ENCODE data around the gene TMEM270. TPM values are rescaled to one million over a fixed set of nuclear protein-coding genes. Genes with fewer than 3 reads are reported as not detected.

TMEM270 gene
- total and polyA plus RNA-seq, 3 donors from 2014 or later: 37.3 to 113 (median 70.1) TPM

- peaks cover 15% of the 10 kb centered on the region for H3K4me1 ChIP-seq
- H3K27ac ChIP-seq: no peak overlapping the region
- DNase-seq: no peak
- 93 to 95% methylated on average over 13 to 16 of the region's 16 CpGs for WGBS, 2 donors
- intact Hi-C loops (cut with DNase I; ENCODE audit: low total_unique reads): no loop called here
- no peaks in the 10 kb centered on the region for H3K27me3 ChIP-seq
- no peak overlapping the region for H3K4me3 ChIP-seq
- no peaks in the 10 kb centered on the region for H3K9me3 ChIP-seq
- no peak for TF ChIP-seq CTCF (IDR thresholded peaks at IDR 0.05)
- no peak for TF ChIP-seq POLR2A (IDR thresholded peaks at IDR 0.05)
- no peaks in the 10 kb centered on the region for H3K36me3 ChIP-seq (ENCODE audit: low read depth, missing control alignments)
These were observed 20.1 kb upstream of the TMEM270 start for GRCh38 chr7:73840715-73841379.

DNA sequence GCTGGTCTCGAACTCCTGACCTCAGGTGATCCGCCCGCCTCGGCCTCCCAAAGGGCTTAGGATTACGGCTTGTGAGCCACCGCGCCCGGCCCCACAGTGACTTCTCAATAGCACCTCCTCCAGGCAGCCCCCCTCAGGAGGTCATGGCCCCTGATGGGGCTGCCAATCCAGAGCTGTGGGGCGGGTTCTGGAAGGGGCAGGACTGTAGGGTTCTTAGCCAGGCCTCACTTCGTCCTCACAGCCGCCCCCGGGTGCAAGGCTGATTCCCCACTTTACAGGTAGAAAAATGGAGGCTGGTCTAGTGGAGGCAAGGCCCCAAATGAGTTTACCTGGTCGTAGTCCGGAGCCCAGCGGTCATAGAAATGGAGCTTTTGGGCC, 19.3 kb upstream of the TMEM270 start:
- Histone ChIP-seq H3K9me3 (no peaks in the 10 kb centered on the region), H3K27me3 (no peaks in the 10 kb centered on the region), H3K36me3 (ENCODE audit: low read depth, missing control alignments) (no peaks in the 10 kb centered on the region), H3K27ac (no peak overlapping the region), H3K4me1 (peaks cover 15% of the 10 kb centered on the region), H3K4me3 (peak overlapping the region; percentile 50 to 62)
- 47 to 58% methylated on average over 10 to 15 of the region's 15 CpGs for WGBS, 2 donors
- intact Hi-C loops (cut with DNase I; ENCODE audit: low total_unique reads): no loop called here
- TF ChIP-seq CTCF (IDR thresholded peaks at IDR 0.05) (no peak), POLR2A (IDR thresholded peaks at IDR 0.05) (no peak)
- DNase-seq: no peak

- peak within 1 kb of the TSS in 1 of 2 donors; percentile 31 for H3K27ac ChIP-seq
- no peaks in the 10 kb centered on the region for H3K36me3 ChIP-seq (ENCODE audit: low read depth, missing control alignments)
- H3K27me3 ChIP-seq: no peaks in the 10 kb centered on the region
- intact Hi-C loops (cut with DNase I; ENCODE audit: low total_unique reads): no loop called here
- WGBS, 2 donors: 3 to 4% methylated on average over 5 to 45 of the region's 45 CpGs
- peak; percentile 97 for DNase-seq
- TF ChIP-seq POLR2A (IDR thresholded peaks at IDR 0.05): no peak
- TF ChIP-seq CTCF (IDR thresholded peaks at IDR 0.05): no peak
- H3K9me3 ChIP-seq: no peaks in the 10 kb centered on the region
- peak within 1 kb of the TSS; percentile 55 to 62 for H3K4me3 ChIP-seq
- H3K4me1 ChIP-seq: peaks cover 15% of the 10 kb centered on the region
These were observed 18.6 kb upstream of the TMEM270 start, which contains the start of gene METTL27 for GRCh38 chr7:73842067-73842976. TSS of gene METTL27 (minus strand) at chr7:73842516. CDS start at chr7:73842140, 376 bp downstream.

DNA sequence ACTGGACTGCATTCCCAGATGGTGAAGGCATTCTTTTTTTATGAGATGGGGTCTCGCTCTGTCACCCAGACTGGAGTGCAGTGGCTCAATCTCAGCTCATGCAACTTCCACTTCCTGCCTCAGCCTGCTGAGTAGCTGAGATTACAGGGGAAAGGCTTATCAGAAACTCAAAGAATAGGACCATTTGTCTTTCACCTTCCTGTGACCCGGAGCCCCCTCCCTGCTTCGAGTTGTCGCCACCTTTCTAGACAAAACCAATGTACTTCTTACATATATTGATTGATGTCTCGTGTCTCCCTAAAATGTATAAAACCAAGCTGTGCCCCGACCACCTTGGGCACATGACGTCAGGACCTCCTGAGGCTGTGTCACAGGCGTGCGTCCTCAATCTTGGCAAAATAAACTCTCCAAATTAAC, 16.8 kb upstream of the TMEM270 start:
- Histone ChIP-seq H3K9me3 (no peaks in the 10 kb centered on the region), H3K27ac (no peak overlapping the region), H3K27me3 (no peaks in the 10 kb centered on the region), H3K36me3 (ENCODE audit: low read depth, missing control alignments) (no peaks in the 10 kb centered on the region), H3K4me1 (peaks cover 15% of the 10 kb centered on the region), H3K4me3 (no peak overlapping the region)
- 64 to 67% methylated on average over 9 of the region's 9 CpGs for WGBS, 2 donors
- TF ChIP-seq POLR2A (IDR thresholded peaks at IDR 0.05): no peak
- TF ChIP-seq CTCF (IDR thresholded peaks at IDR 0.05): no peak
- intact Hi-C loops (cut with DNase I; ENCODE audit: low total_unique reads): no loop called here
- DNase-seq: no peak
